Keratinocyte (primary cell): ENCODE measurements around the gene TIMM8B. TPM values are rescaled to one million over a fixed set of nuclear protein-coding genes. Genes with fewer than 3 reads are reported as not detected.

ENCODE experiments used
- DNase-seq: peaks from one replicate; pipeline ENCODE4 v3.0.0-alpha.2; 2011; ENCODE audit warnings: low read depth, missing footprints, low spot score
- FAIRE-seq: peaks from 2 replicates; lab custom pipeline; 2011; peaks lifted over from hg19 to GRCh38; lab: Jason Lieb, UNC
- H2AFZ ChIP-seq: 2 replicates; pipeline ENCODE4 v1.6.0; 2012; ENCODE audit warnings: low read length, control low read depth, inconsistent platforms; ENCODE audit not compliant: control insufficient read depth
- H3K27ac ChIP-seq: 2 replicates; pipeline ENCODE4 v1.5.1; 2011; ENCODE audit warnings: low read length; ENCODE audit not compliant: control insufficient read depth, insufficient read depth
- H3K27me3 ChIP-seq: 3 replicates; pipeline ENCODE4 v1.6.0; 2011; ENCODE audit warnings: low read length; ENCODE audit not compliant: control insufficient read depth, insufficient read depth; ENCODE audit errors: extremely low read depth
- H3K36me3 ChIP-seq, 2 experiments: 2 replicates in 1 of 2; 3 replicates in 1 of 2; pipeline ENCODE4 v1.5.1; 2011; ENCODE audit warnings: low read length in 2 of 2, mild to moderate bottlenecking in 1 of 2; ENCODE audit not compliant: control insufficient read depth in 2 of 2, insufficient read depth in 2 of 2; ENCODE audit errors: extremely low read depth in 1 of 2
- H3K4me1 ChIP-seq: 3 replicates; pipeline ENCODE4 v1.5.1; 2011; ENCODE audit warnings: low read length; ENCODE audit not compliant: control insufficient read depth, insufficient read depth; ENCODE audit errors: extremely low read depth
- H3K4me2 ChIP-seq: 3 replicates; pipeline ENCODE4 v1.6.0; 2011; ENCODE audit warnings: low read depth, low read length; ENCODE audit not compliant: control insufficient read depth, insufficient read depth; ENCODE audit errors: extremely low read depth
- H3K4me3 ChIP-seq, 3 experiments: fragments of 200-600 bp in 1 of 3; sonication (generic) in 1 of 3; 2 replicates in 2 of 3; 3 replicates in 1 of 3; pipeline ENCODE4 v1.5.1; 2011 to 2016; ENCODE audit warnings: low read length in 3 of 3, mild to moderate bottlenecking in 3 of 3, control low read depth in 2 of 3, inconsistent platforms in 1 of 3, low read depth in 1 of 3, mixed read lengths in 1 of 3, mixed run types in 1 of 3, moderate library complexity in 1 of 3; ENCODE audit not compliant: control insufficient read depth in 2 of 3, insufficient read depth in 2 of 3; ENCODE audit errors: extremely low read depth in 1 of 3
- H3K79me2 ChIP-seq: 2 replicates; pipeline ENCODE4 v1.6.0; 2012; ENCODE audit warnings: low read length; ENCODE audit not compliant: control insufficient read depth, insufficient read depth
- H3K9ac ChIP-seq: 3 replicates; pipeline ENCODE4 v1.6.0; 2011; ENCODE audit warnings: low read length; ENCODE audit not compliant: control insufficient read depth, insufficient read depth; ENCODE audit errors: extremely low read depth
- H3K9me1 ChIP-seq: 3 replicates; pipeline ENCODE4 v1.6.0; 2011; ENCODE audit warnings: low read length; ENCODE audit not compliant: control insufficient read depth, insufficient read depth; ENCODE audit errors: extremely low read depth
- H3K9me3 ChIP-seq: 2 replicates; pipeline ENCODE4 v1.5.1; 2012; ENCODE audit warnings: low read depth, low read length; ENCODE audit not compliant: control insufficient read depth
- H4K20me1 ChIP-seq: 3 replicates; pipeline ENCODE4 v1.6.0; 2011; ENCODE audit warnings: low read length; ENCODE audit not compliant: control insufficient read depth, insufficient read depth; ENCODE audit errors: extremely low read depth
- EZH2 ChIP-seq: IDR thresholded peaks from one replicate; pipeline ENCODE4 v1.6.1; 2012; ENCODE audit warnings: inconsistent platforms, mild to moderate bottlenecking, low read length, moderate library complexity
- dilution Hi-C: fragments of 300-500 bp; cut with MboI; formaldehyde crosslinking; loops from one replicate; pipeline ENCODE4 v1.7.0; 2020; ENCODE audit warnings: low sequenced_read_pairs; ENCODE audit not compliant: extremely low pct_ligation_motif_present
- polyA plus RNA-seq, 5 experiments: library from polyadenylated mRNA; depleted of rRNA in 3 of 5; stranded (reverse) in 3 of 5; stranded (forward) in 1 of 5; unstranded in 1 of 5; fragments of >200 nt; gene quantifications; 1 replicate in 1 of 5; 2 replicates in 3 of 5; 3 replicates in 1 of 5; pipeline versions ENCODE4 v1.2.1 to v1.2.3, GENCODE V29; 2011 to 2012; ENCODE audit warnings: missing spikeins in 2 of 5, low read depth in 1 of 5, low replicate concordance in 1 of 5
- small RNA-seq, 3 experiments: library from RNA; depleted of rRNA; stranded (forward); fragments of <200 nt; gene quantifications; one replicate each; pipeline ENCODE3, GENCODE V24; 2012; ENCODE audit warnings: low read depth in 3 of 3, low replicate concordance in 1 of 3; ENCODE audit not compliant: insufficient read length in 3 of 3
- TF ChIP-seq, protein P1 (sequence below), 3 experiments: IDR thresholded peaks in 1 of 3; conservative IDR thresholded peaks in 1 of 3; optimal IDR thresholded peaks in 1 of 3; 2 replicates in 2 of 3; 3 replicates in 1 of 3; pipeline versions ENCODE3 to v1.5.1; 2011; ENCODE audit warnings: low read length in 3 of 3, mild to moderate bottlenecking in 3 of 3, moderate library complexity in 2 of 3, control low read depth in 1 of 3, inconsistent platforms in 1 of 3; ENCODE audit not compliant: insufficient read depth in 2 of 3; ENCODE audit errors: extremely low read depth in 1 of 3

Gene TIMM8B
- polyA plus RNA-seq, 1 donor (not counting 4 experiments of a cell fraction or from before 2014, with no cell fraction given), result 126 TPM

DNA sequence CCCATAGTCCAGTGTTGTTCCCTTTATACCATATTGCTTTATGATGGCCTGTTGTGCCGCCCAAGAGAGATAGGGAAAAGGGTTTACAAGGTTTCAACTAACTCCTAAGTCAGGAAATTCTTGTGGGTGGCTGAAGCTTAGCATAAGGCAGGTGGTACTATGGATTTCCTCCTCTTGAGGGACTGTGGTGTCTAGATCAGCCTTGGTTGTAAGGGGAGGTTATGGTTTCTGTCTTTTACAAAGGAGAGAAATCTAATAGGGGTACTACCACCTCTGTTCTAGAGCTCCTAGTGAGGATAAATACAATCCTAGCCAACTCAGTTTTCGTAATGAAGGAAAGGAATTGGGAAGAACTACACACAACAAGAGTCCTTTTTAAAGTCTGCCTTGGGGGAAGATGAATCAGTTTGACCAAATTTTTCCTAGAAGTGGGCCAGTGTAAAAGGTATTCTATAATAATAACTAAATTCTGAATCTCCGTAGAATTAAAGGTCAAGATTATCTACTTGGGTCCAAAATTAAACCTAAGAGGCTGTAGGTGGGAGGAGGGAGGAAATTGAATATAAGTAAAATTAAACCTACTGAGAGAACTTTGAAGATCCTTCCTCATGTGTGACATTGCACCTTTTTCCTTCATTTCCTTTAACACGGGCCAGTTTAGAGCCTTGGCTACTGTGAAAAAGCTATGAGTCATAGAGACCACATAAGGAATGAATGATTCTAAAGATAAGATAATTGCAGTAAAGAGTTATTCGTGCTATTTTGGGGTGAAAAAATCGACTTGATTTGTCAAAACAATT lies 44.2 kb downstream of the TIMM8B start:
- Histone ChIP-seq H3K79me2 (no peaks in the 10 kb centered on the region), H3K4me2 (peak overlapping the region; percentile 20), H2AFZ (no peak overlapping the region), H3K9ac (no peak overlapping the region), H3K4me1 (peaks cover 15% of the 10 kb centered on the region), H3K9me1 (no peaks in the 10 kb centered on the region), H3K36me3 (peaks cover 6% of the 10 kb centered on the region in 2 experiments), H3K27me3 (no peaks in the 10 kb centered on the region), H3K4me3 (no peak overlapping the region), H4K20me1 (no peaks in the 10 kb centered on the region), H3K9me3 (no peaks in the 10 kb centered on the region), H3K27ac (peak overlapping the region; percentile 41)
- dilution Hi-C loops, result no loop called here
- no peak for TF ChIP-seq EZH2
- TF ChIP-seq, protein P1, sequence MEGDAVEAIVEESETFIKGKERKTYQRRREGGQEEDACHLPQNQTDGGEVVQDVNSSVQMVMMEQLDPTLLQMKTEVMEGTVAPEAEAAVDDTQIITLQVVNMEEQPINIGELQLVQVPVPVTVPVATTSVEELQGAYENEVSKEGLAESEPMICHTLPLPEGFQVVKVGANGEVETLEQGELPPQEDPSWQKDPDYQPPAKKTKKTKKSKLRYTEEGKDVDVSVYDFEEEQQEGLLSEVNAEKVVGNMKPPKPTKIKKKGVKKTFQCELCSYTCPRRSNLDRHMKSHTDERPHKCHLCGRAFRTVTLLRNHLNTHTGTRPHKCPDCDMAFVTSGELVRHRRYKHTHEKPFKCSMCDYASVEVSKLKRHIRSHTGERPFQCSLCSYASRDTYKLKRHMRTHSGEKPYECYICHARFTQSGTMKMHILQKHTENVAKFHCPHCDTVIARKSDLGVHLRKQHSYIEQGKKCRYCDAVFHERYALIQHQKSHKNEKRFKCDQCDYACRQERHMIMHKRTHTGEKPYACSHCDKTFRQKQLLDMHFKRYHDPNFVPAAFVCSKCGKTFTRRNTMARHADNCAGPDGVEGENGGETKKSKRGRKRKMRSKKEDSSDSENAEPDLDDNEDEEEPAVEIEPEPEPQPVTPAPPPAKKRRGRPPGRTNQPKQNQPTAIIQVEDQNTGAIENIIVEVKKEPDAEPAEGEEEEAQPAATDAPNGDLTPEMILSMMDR (optimal IDR thresholded peaks at IDR 0.05 in 1 of 3, IDR thresholded peaks at IDR 0.05 in 1 of 3, conservative IDR thresholded peaks at IDR 0.05 in 1 of 3; ENCODE audit: extremely low read depth in 1 of 3, insufficient read depth in 2 of 3, low read length in 3 of 3), result no peak
- FAIRE-seq, result no peak
- DNase-seq, result no peak

DNA sequence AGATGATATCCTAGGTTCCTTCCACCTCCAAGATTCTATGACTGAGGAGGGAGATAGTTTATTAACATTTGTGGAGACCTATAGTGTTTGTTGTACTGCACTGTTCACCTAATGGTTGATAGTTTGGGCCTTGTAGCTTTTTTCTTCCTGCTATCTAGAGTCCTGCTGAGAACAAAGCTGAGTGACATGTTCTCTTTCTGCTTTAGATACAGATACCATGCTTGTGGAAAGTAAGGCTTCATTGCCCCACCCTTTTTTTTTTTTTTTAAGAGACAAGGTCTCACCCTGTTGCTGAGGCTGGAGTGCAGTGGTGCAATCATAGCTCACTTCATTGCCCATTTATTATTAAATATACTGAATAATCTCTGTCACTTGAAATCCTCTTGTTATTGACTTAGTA lies 49.0 kb downstream of the TIMM8B start:
- H3K9me3 ChIP-seq, result no peaks in the 10 kb centered on the region
- H3K9me1 ChIP-seq, result no peaks in the 10 kb centered on the region
- H3K79me2 ChIP-seq, result no peaks in the 10 kb centered on the region
- dilution Hi-C loops, result no loop called here
- no peak overlapping the region for H2AFZ ChIP-seq
- TF ChIP-seq EZH2, result no peak
- TF ChIP-seq, protein P1 (optimal IDR thresholded peaks at IDR 0.05 in 1 of 3, IDR thresholded peaks at IDR 0.05 in 1 of 3, conservative IDR thresholded peaks at IDR 0.05 in 1 of 3; ENCODE audit: extremely low read depth in 1 of 3, insufficient read depth in 2 of 3, low read length in 3 of 3), result no peak
- no peaks in the 10 kb centered on the region for H4K20me1 ChIP-seq
- H3K27ac ChIP-seq, result no peak overlapping the region
- no peak for DNase-seq
- H3K27me3 ChIP-seq, result no peaks in the 10 kb centered on the region
- peaks cover 11% of the 10 kb centered on the region for H3K4me1 ChIP-seq
- H3K4me3 ChIP-seq, result no peak overlapping the region
- H3K36me3 ChIP-seq, result peaks cover 6 to 11% of the 10 kb centered on the region in 2 experiments
- no peak for FAIRE-seq
- no peak overlapping the region for H3K9ac ChIP-seq
- no peak overlapping the region for H3K4me2 ChIP-seq

Small RNA genes lying within 50 kb of the gene (small RNA-seq; reads per million reads assigned to genes)
- gene AP000907.3, result 0 reads per million in 3 experiments

Other genes starting within 250 kb of the TIMM8B start
- 23.4 to 34.4 TPM (median 27.2 TPM) in 3 replicates for gene ALG9, start 215.2 kb downstream of the TIMM8B start, polyA plus RNA-seq
- 2.2 to 3.5 TPM (median 2.9 TPM) in 3 replicates for gene FDXACB1, start 207.6 kb downstream of the TIMM8B start, polyA plus RNA-seq
- 33.0 to 63.8 TPM (median 58.9 TPM) in 3 replicates for gene CFAP68, start 207.2 kb downstream of the TIMM8B start, polyA plus RNA-seq
- gene CRYAB, start 175.0 kb downstream of the TIMM8B start, polyA plus RNA-seq, result 7.4 to 47.9 TPM (median 11.0 TPM) in 3 replicates
- gene HSPB2, start 174.0 kb downstream of the TIMM8B start, polyA plus RNA-seq, result 0.08 to 0.98 TPM (median 0.22 TPM) in 3 replicates
- 2.9 to 5.5 TPM (median 3.5 TPM) in 3 replicates for gene C11orf52, start 167.8 kb downstream of the TIMM8B start, polyA plus RNA-seq
- gene DIXDC1, start 149.4 kb downstream of the TIMM8B start, polyA plus RNA-seq, result 5.9 to 13.2 TPM (median 7.8 TPM) in 3 replicates
- 23.3 to 41.9 TPM (median 40.2 TPM) in 3 replicates for gene DLAT, start 61.3 kb downstream of the TIMM8B start, polyA plus RNA-seq
- 1.2 to 2.0 TPM (median 1.9 TPM) in 3 replicates for gene PIH1D2, start 12.7 kb downstream of the TIMM8B start, polyA plus RNA-seq
- 13.1 to 23.3 TPM (median 18.9 TPM) in 3 replicates for gene NKAPD1, start 12.5 kb downstream of the TIMM8B start, polyA plus RNA-seq
- gene SDHD, start 117 bp upstream of the TIMM8B start, polyA plus RNA-seq, result 101 to 126 TPM (median 121 TPM) in 3 replicates
- 117 to 205 TPM (median 161 TPM) in 3 replicates for gene IL18, start 77.3 kb upstream of the TIMM8B start, polyA plus RNA-seq
- not detected in 3 replicates for gene TEX12, start 80.6 kb upstream of the TIMM8B start, polyA plus RNA-seq
- 0.37 to 0.51 TPM (median 0.40 TPM) in 3 replicates for gene BCO2, start 88.8 kb upstream of the TIMM8B start, polyA plus RNA-seq
- gene PTS, start 139.7 kb upstream of the TIMM8B start, polyA plus RNA-seq, result 37.8 to 72.5 TPM (median 43.7 TPM) in 3 replicates
- 0.05 TPM in 1 of 3 replicates, not detected in the others for gene PLET1, start 174.1 kb upstream of the TIMM8B start, polyA plus RNA-seq